IPS-15b (cell line): Measurements from ENCODE around the gene TBC1D4.

Experiments
- H3K27me3 ChIP-seq: one replicate; pipeline ENCODE4 v1.6.1; 2013; ENCODE audit warnings: low read length; ENCODE audit not compliant: control insufficient read depth, insufficient read depth
- H3K36me3 ChIP-seq: one replicate; pipeline ENCODE4 v1.6.1; 2013; ENCODE audit warnings: low read length; ENCODE audit not compliant: control insufficient read depth, insufficient read depth
- H3K4me1 ChIP-seq: one replicate; pipeline ENCODE4 v1.6.1; 2013; ENCODE audit warnings: mild to moderate bottlenecking, low read length; ENCODE audit not compliant: control insufficient read depth, insufficient read depth
- H3K4me3 ChIP-seq: one replicate; pipeline ENCODE4 v1.5.1; 2013; ENCODE audit warnings: low read depth, low read length
- H3K9ac ChIP-seq: one replicate; pipeline ENCODE4 v1.6.1; 2013; ENCODE audit warnings: low read depth, mild to moderate bottlenecking, low read length
- H3K9me3 ChIP-seq: one replicate; pipeline ENCODE4 v1.6.1; 2013; ENCODE audit warnings: mild to moderate bottlenecking, low read length; ENCODE audit not compliant: control insufficient read depth, insufficient read depth

The TBC1D4 gene

DNA sequence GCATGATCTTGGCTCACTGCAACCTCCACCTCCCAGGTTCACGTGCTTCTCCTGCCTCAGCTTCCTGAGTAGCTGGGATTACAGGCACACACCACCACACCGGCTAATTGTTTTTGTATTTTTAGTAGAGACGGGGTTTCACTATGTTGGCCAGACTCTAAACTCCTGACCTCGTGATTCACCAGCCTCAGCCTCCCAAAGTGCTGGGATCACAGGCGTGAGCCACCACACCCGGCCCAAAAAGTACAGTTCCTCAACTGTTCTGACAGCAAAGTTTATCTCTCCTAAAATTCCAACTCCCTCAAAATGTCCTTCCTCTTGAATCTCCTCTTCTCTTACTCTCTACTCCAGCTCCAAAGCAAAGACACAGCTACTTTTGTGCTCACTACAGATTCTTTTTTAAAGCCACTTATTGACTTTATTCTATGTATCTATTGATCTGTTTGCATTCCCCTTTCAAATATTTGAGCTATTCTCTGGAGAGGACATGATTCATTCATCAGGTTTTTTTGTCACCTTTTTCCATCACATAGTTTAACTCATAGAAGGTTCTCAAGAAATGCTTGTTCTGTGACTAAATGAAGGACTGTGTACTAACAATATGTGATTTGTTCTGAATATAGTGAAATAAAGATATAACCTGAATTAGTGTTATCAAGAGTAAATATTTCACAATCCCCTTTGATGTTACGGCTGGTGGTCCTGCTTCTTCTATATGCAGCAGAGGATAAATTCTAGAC is 142.2 kb downstream of the TBC1D4 start:
- Histone ChIP-seq H3K4me3 (no peak overlapping the region), H3K36me3 (no peaks in the 10 kb centered on the region), H3K4me1 (no peaks in the 10 kb centered on the region), H3K9me3 (no peaks in the 10 kb centered on the region), H3K27me3 (no peaks in the 10 kb centered on the region), H3K9ac (no peak overlapping the region)

DNA sequence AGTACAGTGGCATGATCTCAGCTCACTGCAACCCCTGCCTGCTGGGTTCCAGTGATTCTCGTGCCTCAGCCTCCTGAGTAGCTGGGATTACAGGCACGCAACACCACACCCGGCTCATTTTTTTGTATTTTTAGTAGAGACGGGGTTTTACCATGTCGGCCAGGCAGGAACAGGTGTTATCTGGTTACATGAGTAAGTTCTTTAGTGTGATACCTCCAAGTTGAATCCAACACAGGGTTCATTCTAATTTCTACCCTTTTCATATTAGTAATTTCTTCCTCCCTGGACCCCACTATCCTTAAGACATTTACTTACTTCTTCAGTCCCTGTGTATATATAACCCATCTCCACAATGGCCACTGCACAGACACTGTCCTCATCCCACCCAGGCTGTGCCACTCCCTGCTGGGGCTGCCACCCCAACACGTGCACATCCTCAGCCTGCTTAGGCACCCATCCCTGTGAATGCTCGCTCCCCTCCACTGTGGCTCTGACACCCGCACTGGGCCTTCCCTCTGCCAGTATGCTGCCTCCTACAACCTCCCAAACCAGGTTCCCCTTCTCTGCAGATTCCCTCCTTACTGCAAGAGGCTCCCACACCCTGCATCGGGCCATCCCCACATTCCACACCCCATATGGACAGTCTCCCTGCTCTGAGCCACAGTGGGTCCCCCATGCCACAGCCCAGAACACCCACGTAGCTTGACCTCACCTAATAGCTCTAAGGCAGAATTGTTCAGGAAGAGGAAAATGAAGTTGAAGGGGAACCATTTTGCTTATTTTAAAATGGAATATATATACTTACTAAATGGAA is 147.1 kb downstream of the TBC1D4 start:
- no peak overlapping the region for H3K9ac ChIP-seq
- no peak overlapping the region for H3K4me3 ChIP-seq
- H3K4me1 ChIP-seq, result peaks cover 8% of the 10 kb centered on the region
- H3K9me3 ChIP-seq, result no peaks in the 10 kb centered on the region
- H3K27me3 ChIP-seq, result no peaks in the 10 kb centered on the region
- H3K36me3 ChIP-seq, result no peaks in the 10 kb centered on the region

GRCh38 chr13:75333103-75333502 is 148.9 kb downstream of the TBC1D4 start:
- Histone ChIP-seq H3K36me3 (no peaks in the 10 kb centered on the region), H3K27me3 (no peaks in the 10 kb centered on the region), H3K4me3 (no peak overlapping the region), H3K9me3 (no peaks in the 10 kb centered on the region), H3K9ac (no peak overlapping the region), H3K4me1 (peaks cover 8% of the 10 kb centered on the region)

DNA sequence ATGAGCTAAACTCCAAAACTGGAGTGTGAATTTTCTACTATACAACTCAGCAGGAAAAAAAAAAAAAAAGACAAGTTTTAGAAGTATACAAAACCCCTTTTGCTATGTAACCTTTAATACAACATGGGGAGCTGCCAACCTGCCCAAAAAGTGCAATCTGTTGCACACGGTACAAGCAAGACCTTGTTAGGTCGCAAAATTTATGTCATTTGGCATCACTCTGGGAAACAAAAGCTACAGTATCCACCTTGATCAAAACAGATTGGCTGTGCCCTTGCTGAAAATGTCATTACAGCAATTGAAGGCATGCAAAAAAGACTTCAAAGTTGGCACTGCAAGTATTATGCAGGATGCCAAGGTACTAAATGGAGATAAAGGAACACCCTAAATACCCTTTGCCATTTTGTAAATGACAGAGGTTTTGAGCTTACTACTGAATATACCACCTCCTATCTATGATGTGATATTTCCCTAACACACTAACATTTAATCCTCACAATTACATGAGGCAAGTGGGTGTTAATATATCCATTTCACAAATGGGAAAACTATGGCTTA is 150.1 kb downstream of the TBC1D4 start:
- peaks cover 8% of the 10 kb centered on the region for H3K4me1 ChIP-seq

GRCh38 chr13:75330770-75331169 is 151.2 kb downstream of the TBC1D4 start:
- Histone ChIP-seq H3K4me1 (peaks cover 8% of the 10 kb centered on the region), H3K27me3 (no peaks in the 10 kb centered on the region), H3K9me3 (no peaks in the 10 kb centered on the region), H3K36me3 (no peaks in the 10 kb centered on the region), H3K9ac (no peak overlapping the region), H3K4me3 (no peak overlapping the region)

More for the DNA sequence above, 150.1 kb downstream of the TBC1D4 start:
- no peaks in the 10 kb centered on the region for H3K36me3 ChIP-seq
- H3K27me3 ChIP-seq, result no peaks in the 10 kb centered on the region
- H3K9me3 ChIP-seq, result no peaks in the 10 kb centered on the region
- H3K9ac ChIP-seq, result no peak overlapping the region
- no peak overlapping the region for H3K4me3 ChIP-seq

- Histone ChIP-seq H3K9ac (no peak overlapping the region), H3K9me3 (no peaks in the 10 kb centered on the region), H3K4me1 (peaks cover 8% of the 10 kb centered on the region), H3K27me3 (no peaks in the 10 kb centered on the region), H3K4me3 (no peak overlapping the region), H3K36me3 (no peaks in the 10 kb centered on the region)
Observed at GRCh38 chr13:75329723-75330122, 152.2 kb downstream of the TBC1D4 start.

DNA sequence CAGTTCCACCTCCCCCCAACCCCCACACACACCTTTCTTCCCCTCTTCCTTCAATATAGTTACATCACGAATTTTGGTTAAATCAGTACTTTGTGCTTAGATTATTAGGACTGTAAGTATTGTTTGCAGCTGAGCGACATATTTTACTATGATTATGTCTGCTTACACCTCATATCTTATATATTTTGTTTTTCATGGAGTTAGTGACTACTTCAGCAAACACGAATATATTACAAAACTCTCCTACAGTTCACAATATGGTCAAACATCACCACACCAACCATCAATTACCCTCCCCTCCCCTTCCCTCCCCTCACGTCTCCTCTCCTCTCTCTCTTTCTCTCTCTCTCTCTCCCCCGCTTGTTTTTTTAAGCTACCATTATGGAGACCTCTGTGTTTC is 152.9 kb downstream of the TBC1D4 start:
- H3K36me3 ChIP-seq, result no peaks in the 10 kb centered on the region
- H3K9ac ChIP-seq, result no peak overlapping the region
- H3K4me1 ChIP-seq, result peaks cover 8% of the 10 kb centered on the region
- H3K4me3 ChIP-seq, result no peak overlapping the region
- H3K9me3 ChIP-seq, result no peaks in the 10 kb centered on the region
- no peaks in the 10 kb centered on the region for H3K27me3 ChIP-seq

- no peaks in the 10 kb centered on the region for H3K36me3 ChIP-seq
- no peaks in the 10 kb centered on the region for H3K27me3 ChIP-seq
- H3K4me1 ChIP-seq, result peaks cover 8% of the 10 kb centered on the region
- H3K9ac ChIP-seq, result no peak overlapping the region
- H3K9me3 ChIP-seq, result no peaks in the 10 kb centered on the region
- H3K4me3 ChIP-seq, result no peak overlapping the region
Observed at GRCh38 chr13:75327135-75327510, 154.8 kb downstream of the TBC1D4 start.

DNA sequence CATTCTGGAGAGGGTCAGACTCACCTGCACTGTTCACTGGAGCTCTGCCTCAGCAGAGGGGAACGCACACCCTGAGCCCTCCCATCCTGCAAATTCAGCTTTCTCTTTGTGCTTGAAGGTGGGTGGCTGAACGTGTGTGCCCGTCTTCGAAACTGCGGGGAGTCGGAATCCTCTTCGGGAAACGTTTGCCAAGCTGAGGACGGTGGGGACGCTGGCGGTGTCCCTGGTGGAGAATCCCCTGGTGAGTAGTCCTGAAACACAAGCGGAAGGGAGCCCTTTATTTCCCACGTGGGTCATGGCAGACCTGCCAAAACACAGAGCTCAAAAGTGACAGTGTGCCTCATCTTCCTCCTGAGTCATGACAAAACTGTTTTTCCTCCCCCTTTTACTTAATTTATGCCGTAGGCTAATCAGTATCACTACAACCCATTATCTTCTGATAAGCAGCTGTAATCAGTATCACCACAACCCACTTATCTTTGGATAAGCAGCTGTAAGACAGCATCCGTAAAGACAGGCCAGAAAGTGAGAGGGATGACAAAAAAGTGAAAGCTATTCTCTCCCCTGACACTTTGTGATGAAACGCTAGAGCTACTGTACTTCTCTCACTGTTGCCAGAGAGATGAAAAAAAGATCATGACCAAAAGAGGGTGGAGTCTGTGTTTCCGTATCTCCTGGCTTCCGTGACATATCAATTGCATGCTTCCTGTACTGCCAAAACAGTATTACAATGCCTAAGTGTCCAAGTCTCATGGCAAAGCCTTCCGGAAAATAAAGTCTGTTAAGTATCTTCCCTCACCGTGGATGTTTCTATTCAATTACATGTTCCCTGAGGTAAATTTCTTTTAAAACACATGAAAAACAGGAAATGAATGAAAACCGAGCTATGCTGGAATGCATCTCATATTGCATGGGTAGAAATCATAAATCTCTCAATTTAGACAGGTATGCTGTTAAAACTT is 155.5 kb downstream of the TBC1D4 start:
- peaks cover 8% of the 10 kb centered on the region for H3K4me1 ChIP-seq
- no peaks in the 10 kb centered on the region for H3K9me3 ChIP-seq

GRCh38 chr13:75325711-75326110 is 156.3 kb downstream of the TBC1D4 start:
- Histone ChIP-seq H3K9ac (no peak overlapping the region), H3K36me3 (no peaks in the 10 kb centered on the region), H3K9me3 (no peaks in the 10 kb centered on the region), H3K4me1 (peaks cover 7% of the 10 kb centered on the region), H3K4me3 (no peak overlapping the region), H3K27me3 (no peaks in the 10 kb centered on the region)

More for the DNA sequence above, 155.5 kb downstream of the TBC1D4 start:
- H3K36me3 ChIP-seq, result no peaks in the 10 kb centered on the region
- H3K4me3 ChIP-seq, result no peak overlapping the region
- no peaks in the 10 kb centered on the region for H3K27me3 ChIP-seq
- H3K9ac ChIP-seq, result no peak overlapping the region

- H3K9ac ChIP-seq, result no peak overlapping the region
- no peaks in the 10 kb centered on the region for H3K36me3 ChIP-seq
- H3K4me1 ChIP-seq, result no peaks in the 10 kb centered on the region
- H3K9me3 ChIP-seq, result no peaks in the 10 kb centered on the region
- H3K27me3 ChIP-seq, result no peaks in the 10 kb centered on the region
- H3K4me3 ChIP-seq, result no peak overlapping the region
Observed at GRCh38 chr13:75324413-75324940, 157.5 kb downstream of the TBC1D4 start.
